Pancreas (tissue), 10 donors: ENCODE data around the gene TMEM174. TPM values are rescaled to one million over a fixed set of nuclear protein-coding genes. Genes with fewer than 3 reads are reported as not detected.

Source experiments
- ATAC-seq, 4 donors: fragments of 200-7000 bp; cut with Tn5 transposase; one replicate each; pipeline versions ENCODE4 v1.8.0 to v1.9.1; 2020; ENCODE audit warnings: mild to moderate bottlenecking in 4 of 4, moderate library complexity in 4 of 4
- DNase-seq, 6 donors: peaks; one replicate each; pipeline ENCODE4 v3.0.0-alpha.2; 2020
- FAIRE-seq: peaks from 2 replicates; lab custom pipeline; 2012; peaks lifted over from hg19 to GRCh38; lab: Jason Lieb, UNC
- H3K27ac ChIP-seq, 4 donors: fragments of 200-600 bp; sonication (generic); 1 replicate in 3 of 4; 2 replicates in 1 of 4; pipeline versions ENCODE4 v1.5.0 to v1.8.0; 2020
- H3K27me3 ChIP-seq, 4 donors: fragments of 200-600 bp; one replicate each; pipeline ENCODE4 v1.8.0; 2021
- H3K36me3 ChIP-seq, 3 donors: fragments of 200-600 bp; sonication (generic) in 1 of 3; one replicate each; pipeline versions ENCODE4 v1.5.0 to v1.8.0; 2020 to 2021
- H3K4me1 ChIP-seq, 3 donors: fragments of 200-600 bp; one replicate each; pipeline ENCODE4 v1.8.0; 2021
- H3K4me3 ChIP-seq, 4 donors: fragments of 200-600 bp; sonication (generic) in 2 of 4; one replicate each; pipeline versions ENCODE4 v1.5.0 to v1.8.0; 2020 to 2021
- H3K9me3 ChIP-seq, 4 donors: fragments of 200-600 bp; one replicate each; pipeline ENCODE4 v1.8.0; 2021
- CTCF ChIP-seq, 4 donors: fragments of 200-600 bp; sonication (generic) in 3 of 4; IDR thresholded peaks; one replicate each; pipeline versions ENCODE4 v1.5.0 to v1.8.0; 2021; ENCODE audit warnings: antibody characterized with exemption in 4 of 4
- WGBS, 2 donors: extraction: QIAGEN DNeasy Blood & Tissue Kit; methylation state at CpG; one replicate each; pipeline ENCODE4 v1.1.7; 2013; 5-methylcytosine and 5-hydroxymethylcytosine counted together
- intact Hi-C, 3 donors: fragments of 100-400 bp; cut with DNase I; formaldehyde crosslinking; loops; one replicate each; pipeline versions ENCODE4 v1.11.1 to v1.14.2; 2022
- polyA plus RNA-seq, 2 donors: library from polyadenylated mRNA; stranded (reverse); fragments of 200-250 nt; gene quantifications; one replicate each; pipeline ENCODE4 v1.2.3, GENCODE V29; 2013
- total RNA-seq, 6 donors: library from RNA; stranded (reverse); fragmentation: NEBNext Ultra II Directional in 4 of 6; extraction: Animal tissue kit (Norgen Biotek cat#: 25700) in 4 of 6; gene quantifications; one replicate each; pipeline versions ENCODE4 v1.2.1 to v1.2.4, GENCODE V29; 2021 to 2023
- donor health status: healthy with polysubstance abuse.
- donor health status: DM: no; HTN: no; CAD: no; lungs with moderate emphysema.
- donor health status: DM: no; HTN: no; CAD: no.
- donor health status: control.
- donor health status: control.
- donor health status: Bipolar disorder and iron deficiency.
- donor health status: DM: yes; HTN: yes; CAD: no.
- donor health status: DM: no; HTN: no; CAD: no.
- donor health status: DM: no; HTN: no; CAD: no.
- donor health status: DM: yes; HTN: yes; CAD: no.

TMEM174 gene
- total and polyA plus RNA-seq, 8 donors, result not detected

- Histone ChIP-seq H3K4me1 (no peaks in the 10 kb centered on the region), H3K4me3 (no peak overlapping the region), H3K27ac (no peak overlapping the region), H3K9me3 (no peaks in the 10 kb centered on the region), H3K27me3 (no peaks in the 10 kb centered on the region), H3K36me3 (no peaks in the 10 kb centered on the region)
- no peak for TF ChIP-seq CTCF (IDR thresholded peaks at IDR 0.05)
- DNase-seq (no peak), ATAC-seq (peak in 1 of 4 donors; percentile 61), FAIRE-seq (no peak)
- intact Hi-C loops, result no loop called here
- WGBS, 2 donors, result 78 to 83% methylated on average over 6 of the region's 6 CpGs
Observed at GRCh38 chr5:73157414-73158303, 15.3 kb upstream of the TMEM174 start.

- Histone ChIP-seq H3K27ac (no peak overlapping the region), H3K4me3 (no peak overlapping the region), H3K4me1 (no peaks in the 10 kb centered on the region), H3K9me3 (no peaks in the 10 kb centered on the region), H3K27me3 (no peaks in the 10 kb centered on the region), H3K36me3 (no peaks in the 10 kb centered on the region)
- ATAC-seq (peak in 2 of 4 donors; percentile 56 to 75), DNase-seq (no peak), FAIRE-seq (no peak)
- intact Hi-C loops, result no loop called here
- TF ChIP-seq CTCF (IDR thresholded peaks at IDR 0.05), result no peak
- 87 to 88% methylated on average over 4 of the region's 4 CpGs for WGBS, 2 donors
Observed at GRCh38 chr5:73158313-73158712, 14.7 kb upstream of the TMEM174 start.

GRCh38 chr5:73160239-73160671 is 12.7 kb upstream of the TMEM174 start:
- no peak overlapping the region for H3K27ac ChIP-seq
- H3K4me3 ChIP-seq, result no peak overlapping the region
- no peaks in the 10 kb centered on the region for H3K9me3 ChIP-seq
- no peaks in the 10 kb centered on the region for H3K4me1 ChIP-seq
- ATAC-seq (no peak), FAIRE-seq (no peak), DNase-seq (no peak)
- WGBS, 2 donors, result 76 to 79% methylated on average over 4 of the region's 4 CpGs
- H3K36me3 ChIP-seq, result no peaks in the 10 kb centered on the region
- TF ChIP-seq CTCF (IDR thresholded peaks at IDR 0.05), result no peak
- H3K27me3 ChIP-seq, result no peaks in the 10 kb centered on the region
- intact Hi-C loops, result no loop called here

GRCh38 chr5:73170522-73170921 is 2.5 kb upstream of the TMEM174 start:
- TF ChIP-seq CTCF (IDR thresholded peaks at IDR 0.05), result peak in 2 of 4 donors; percentile 13 to 18
- intact Hi-C loops, result no loop called here
- FAIRE-seq (no peak), DNase-seq (no peak), ATAC-seq (peak in 1 of 4 donors; percentile 44)
- Histone ChIP-seq H3K27ac (no peak overlapping the region), H3K4me3 (no peak overlapping the region), H3K36me3 (no peaks in the 10 kb centered on the region), H3K4me1 (no peaks in the 10 kb centered on the region), H3K9me3 (no peaks in the 10 kb centered on the region), H3K27me3 (no peaks in the 10 kb centered on the region)

GRCh38 chr5:73171495-73171894 is 1.5 kb upstream of the TMEM174 start:
- Histone ChIP-seq H3K27me3 (no peaks in the 10 kb centered on the region), H3K4me3 (no peak overlapping the region), H3K36me3 (no peaks in the 10 kb centered on the region), H3K9me3 (no peaks in the 10 kb centered on the region), H3K4me1 (no peaks in the 10 kb centered on the region), H3K27ac (no peak overlapping the region)
- intact Hi-C loops, result no loop called here
- no peak for DNase-seq
- ATAC-seq, result no peak
- no peak for FAIRE-seq
- no peak for TF ChIP-seq CTCF (IDR thresholded peaks at IDR 0.05)
